SKM-1 (cell line): ENCODE results near the gene GABBR2.
"Not testable (repeated sequence)": the region's sequence is repeated elsewhere in the genome, so short reads cannot be mapped to it uniquely, and the experiment has no call there.

ENCODE experiments used
- DNase-seq: peaks from one replicate; lab custom pipeline; 2025; ENCODE audit not compliant: unreplicated experiment; lab: John Stamatoyannopoulos, UW

GABBR2 gene

GRCh38 chr9:98306384-98307145, 402.2 kb downstream of the GABBR2 start:
- DNase-seq, result no peak

DNA sequence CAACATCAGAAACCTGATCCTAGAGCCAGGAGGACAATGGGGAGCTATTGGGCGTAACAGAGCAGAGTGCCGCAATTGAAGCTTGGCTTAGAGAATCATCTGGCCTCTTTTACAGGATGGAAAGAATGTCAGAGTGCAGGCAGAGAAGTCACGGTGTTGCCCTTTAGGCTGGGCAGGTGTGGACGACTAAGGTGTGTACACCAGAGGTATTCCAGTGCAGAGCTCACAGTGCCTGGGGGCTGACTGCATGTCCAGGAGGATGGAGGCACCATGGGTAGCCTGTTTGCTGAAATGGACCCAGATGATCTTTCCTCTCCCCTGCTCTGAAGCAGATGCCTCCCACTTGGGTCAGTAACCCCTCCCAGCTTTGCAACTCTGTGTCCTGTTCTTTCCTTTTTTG, 404.4 kb downstream of the GABBR2 start:
- DNase-seq, result no peak

- DNase-seq, result no peak
Observed at GRCh38 chr9:98303633-98304125, 405.1 kb downstream of the GABBR2 start.

GRCh38 chr9:98302938-98303632, 405.6 kb downstream of the GABBR2 start:
- DNase-seq, result no peak

DNA sequence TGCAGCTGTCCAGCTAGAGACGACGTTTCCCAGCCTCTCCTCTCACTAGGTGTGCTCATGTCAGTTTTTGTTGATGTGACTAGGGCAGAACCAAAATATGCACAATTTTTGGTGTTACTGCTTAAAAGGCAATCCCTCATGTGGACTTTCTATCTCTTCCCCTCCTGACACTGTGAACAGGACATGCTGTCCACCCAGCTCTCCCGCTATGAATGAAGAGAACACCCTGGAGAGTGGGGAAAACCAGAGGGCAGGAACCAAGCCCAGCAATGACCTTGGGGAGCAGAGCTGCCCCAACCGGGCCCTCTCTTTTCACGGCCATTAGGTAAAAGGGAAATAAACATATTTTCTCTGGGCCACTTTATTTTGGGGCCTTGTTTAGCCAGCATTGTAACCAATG, 406.6 kb downstream of the GABBR2 start:
- DNase-seq, result no peak

GRCh38 chr9:98300611-98301010, 408.1 kb downstream of the GABBR2 start:
- no peak for DNase-seq

DNA sequence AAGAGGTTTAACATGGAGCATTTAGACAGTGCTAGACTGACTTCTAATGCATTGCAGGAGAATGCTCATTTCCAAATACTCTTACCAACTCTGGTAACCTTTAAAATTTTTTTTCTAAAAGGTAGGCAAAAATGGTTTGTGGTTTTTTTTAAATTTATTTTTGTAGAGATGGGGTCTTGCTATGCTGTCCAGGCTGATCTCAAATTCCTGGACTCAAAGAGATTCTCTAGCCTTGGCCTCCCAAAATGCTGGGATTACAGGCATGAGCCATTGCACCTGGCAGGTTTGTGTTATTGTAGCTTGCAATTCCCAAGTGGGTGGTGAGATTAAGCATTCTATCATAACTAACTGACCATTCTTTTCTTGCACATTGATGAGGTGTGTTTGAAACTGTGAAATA, 410.3 kb downstream of the GABBR2 start:
- no peak for DNase-seq

GRCh38 chr9:98295824-98296223, 412.9 kb downstream of the GABBR2 start:
- DNase-seq, result no peak

DNA sequence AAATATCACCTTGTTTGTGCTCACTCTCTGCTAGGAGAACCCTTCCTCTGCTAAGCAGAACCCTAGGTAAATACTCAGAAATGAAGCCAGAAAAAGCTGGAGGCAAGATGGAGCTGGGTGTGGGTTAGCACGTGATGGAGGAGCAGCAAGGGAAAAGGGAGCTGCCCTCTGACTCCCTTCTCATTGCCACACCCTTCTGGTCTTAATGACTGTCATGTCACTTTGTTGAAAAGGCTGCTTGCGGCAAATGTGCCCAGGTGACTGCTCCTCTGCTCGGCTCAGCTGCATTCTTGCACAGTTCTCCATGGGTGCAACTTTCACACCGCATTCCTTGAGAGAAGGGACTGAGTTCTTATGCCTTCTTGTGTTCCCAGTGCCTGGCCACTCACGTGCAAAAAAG, 416.9 kb downstream of the GABBR2 start:
- DNase-seq, result no peak

DNA sequence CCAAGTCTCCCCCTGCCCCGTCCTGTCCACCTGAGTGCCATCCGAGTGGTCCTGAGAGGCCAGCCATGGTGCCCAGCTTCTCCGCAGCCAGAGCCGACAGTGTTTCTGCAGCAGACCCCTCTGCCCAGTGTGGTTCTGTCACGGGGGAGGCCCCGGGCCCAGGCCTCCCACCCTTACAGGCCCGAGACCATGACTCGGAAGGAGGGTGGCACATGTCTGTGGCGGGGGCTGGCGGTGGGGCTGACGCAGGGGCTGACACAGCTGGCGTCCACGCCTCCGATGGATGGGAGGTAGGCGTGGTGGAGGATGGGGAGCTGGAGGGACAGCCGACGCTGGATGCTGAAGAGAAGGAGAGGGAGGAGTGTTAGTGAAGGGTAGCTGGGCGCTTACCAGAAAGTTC, 418.3 kb downstream of the GABBR2 start:
- no peak for DNase-seq

DNA sequence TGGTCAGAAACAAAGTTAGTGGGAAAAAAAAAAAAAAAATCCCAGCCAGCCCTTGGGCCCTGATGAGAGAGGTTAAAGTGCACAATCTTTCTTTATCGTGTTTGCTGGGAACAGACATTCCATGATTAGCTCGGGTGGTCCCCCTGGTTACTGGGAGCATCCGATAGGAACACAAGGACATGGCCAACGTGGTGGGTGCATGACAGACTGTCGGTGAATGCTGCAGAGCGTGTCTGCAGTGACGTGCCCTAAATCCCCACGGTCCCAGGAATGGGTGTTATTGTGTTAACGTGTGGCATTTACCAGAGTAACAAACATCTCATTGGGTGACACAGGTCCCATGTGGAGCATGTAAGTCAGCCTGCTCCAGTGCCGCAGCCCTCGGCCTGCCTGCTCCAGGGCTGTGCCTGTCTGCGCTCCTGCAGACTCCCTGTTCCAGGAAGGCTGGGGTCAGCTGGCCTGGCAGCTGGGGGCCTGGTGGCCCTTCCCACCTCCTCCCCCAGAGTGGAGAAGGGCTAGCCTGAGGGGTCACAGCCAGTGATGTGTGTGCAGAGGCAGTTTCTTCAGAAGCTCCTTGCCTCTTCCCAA, 419.0 kb downstream of the GABBR2 start:
- DNase-seq, result no peak

DNA sequence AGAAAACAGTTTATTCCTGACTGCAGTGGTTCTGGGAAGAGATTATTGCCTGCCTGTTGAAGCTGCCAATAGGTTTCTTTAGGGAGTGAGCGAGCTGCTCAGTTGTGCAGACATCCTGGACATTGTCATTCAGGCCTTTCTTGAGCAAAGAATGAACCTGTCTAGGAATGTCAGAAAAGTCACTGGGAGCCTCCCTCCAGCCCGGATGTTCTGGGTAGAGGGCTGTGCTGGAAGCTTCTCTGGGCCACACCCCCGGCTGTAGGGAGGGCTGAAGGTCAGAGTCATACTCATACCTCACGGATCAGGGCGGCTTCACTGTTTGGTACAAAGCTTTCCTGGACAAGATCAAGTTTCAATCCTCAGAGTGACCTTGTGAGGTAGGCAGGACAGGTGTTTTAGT, 419.9 kb downstream of the GABBR2 start:
- DNase-seq, result no peak

DNA sequence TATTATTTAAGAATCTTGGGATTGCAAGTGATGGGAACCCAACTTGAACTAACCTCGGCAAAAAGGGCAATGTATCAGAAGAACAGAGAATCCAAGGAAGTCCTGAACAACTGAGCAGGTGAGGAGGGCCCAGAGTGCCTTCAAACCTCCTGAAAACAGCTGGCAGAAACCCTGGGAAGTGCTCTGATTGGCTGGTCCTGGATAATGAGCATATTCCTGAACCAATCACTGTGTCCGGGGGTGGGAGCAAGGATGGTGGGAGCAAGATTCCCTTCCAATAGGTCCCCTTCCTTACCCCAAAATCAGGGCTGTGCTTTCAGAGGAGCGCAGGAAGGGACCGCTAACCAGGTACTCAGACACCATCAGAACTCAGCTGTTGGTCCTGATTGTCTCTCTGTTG, 421.4 kb downstream of the GABBR2 start:
- DNase-seq, result no peak

GRCh38 chr9:98285446-98285845, 423.3 kb downstream of the GABBR2 start:
- DNase-seq, result no peak

- no peak for DNase-seq
Observed at GRCh38 chr9:98284754-98285153, 424.0 kb downstream of the GABBR2 start.

GRCh38 chr9:98283143-98283542, 425.6 kb downstream of the GABBR2 start:
- not testable (repeated sequence) for DNase-seq

DNA sequence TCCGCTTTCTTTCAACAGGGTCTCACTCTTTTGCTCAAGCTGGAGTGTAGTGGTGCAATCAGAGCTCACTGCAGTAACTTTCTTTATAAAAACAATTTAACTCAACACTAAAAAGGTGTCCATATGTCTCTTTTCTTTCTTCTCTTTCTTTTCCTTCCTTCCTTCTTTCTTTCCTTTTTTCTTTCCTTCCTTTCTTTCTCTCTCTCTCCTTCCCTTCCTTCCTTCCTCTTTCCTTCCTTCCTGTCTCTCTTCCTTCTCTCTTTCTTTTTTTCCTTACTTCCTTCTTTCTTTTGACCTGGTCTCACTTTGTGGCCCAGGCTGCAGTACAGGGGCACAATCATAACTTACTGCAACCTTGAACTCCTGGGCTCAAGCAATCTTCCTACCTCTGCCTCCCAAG, 427.5 kb downstream of the GABBR2 start:
- no peak for DNase-seq

DNA sequence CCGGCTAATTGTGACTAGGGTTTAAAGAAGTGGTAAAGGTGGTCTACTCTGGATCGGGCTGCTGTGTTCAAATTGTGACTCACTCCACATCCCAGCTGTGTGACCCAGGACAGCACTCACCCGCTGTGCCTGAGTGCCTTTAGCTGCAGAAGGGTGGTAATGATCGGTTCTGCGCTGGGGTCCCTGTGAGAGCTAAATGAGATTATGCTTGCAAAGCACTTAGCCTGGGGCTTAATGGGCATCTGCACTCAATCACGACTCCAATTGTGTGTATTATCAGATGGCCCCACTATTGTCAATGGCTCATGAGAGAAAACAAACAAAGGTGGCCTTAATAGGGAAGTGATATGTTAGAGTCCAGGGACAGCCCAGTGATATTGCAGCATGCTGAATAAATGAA, 428.2 kb downstream of the GABBR2 start:
- DNase-seq, result no peak

- no peak for DNase-seq
Observed at GRCh38 chr9:98280162-98280561, 428.6 kb downstream of the GABBR2 start.

GRCh38 chr9:98276907-98277469, 431.7 kb downstream of the GABBR2 start:
- no peak for DNase-seq

DNA sequence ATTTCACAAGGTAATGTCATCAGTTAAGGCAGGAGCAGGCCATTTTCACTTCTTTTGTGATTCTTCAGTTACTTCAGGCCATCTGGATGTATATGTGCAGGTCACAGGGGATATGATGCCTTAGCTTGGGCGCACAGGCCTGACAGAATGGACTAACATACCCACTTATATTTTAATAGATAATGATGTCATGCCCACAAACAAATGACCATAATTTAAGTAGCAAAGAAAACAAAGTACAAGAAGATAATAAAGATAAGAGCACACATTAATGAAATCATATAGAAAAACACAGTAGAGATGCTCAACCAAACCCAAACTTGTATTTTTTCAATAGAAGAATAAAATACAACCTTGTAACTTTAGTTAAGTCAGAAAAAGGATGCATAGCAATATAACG, 433.6 kb downstream of the GABBR2 start:
- no peak for DNase-seq

DNA sequence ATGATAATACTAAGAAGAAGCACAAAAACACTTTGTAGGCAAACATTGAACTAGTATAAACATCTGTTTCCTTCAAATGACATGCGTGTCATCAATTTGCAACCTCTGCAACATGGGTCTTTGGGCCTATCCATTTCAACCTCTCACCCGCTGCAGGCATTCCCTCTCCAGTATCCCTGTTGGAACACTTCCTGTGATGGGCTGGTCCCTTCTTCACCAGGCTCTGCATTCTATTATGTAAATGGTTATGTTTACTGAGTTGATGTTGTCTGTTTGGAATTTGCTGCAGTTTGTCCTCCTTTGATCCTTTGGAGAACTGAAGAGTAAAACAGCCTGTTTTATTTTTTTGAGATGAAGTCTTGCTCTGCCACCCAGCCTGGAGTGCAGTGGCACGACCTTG, 436.7 kb downstream of the GABBR2 start:
- no peak for DNase-seq
